ENCODE data around the gene CELSR1.

DNA sequence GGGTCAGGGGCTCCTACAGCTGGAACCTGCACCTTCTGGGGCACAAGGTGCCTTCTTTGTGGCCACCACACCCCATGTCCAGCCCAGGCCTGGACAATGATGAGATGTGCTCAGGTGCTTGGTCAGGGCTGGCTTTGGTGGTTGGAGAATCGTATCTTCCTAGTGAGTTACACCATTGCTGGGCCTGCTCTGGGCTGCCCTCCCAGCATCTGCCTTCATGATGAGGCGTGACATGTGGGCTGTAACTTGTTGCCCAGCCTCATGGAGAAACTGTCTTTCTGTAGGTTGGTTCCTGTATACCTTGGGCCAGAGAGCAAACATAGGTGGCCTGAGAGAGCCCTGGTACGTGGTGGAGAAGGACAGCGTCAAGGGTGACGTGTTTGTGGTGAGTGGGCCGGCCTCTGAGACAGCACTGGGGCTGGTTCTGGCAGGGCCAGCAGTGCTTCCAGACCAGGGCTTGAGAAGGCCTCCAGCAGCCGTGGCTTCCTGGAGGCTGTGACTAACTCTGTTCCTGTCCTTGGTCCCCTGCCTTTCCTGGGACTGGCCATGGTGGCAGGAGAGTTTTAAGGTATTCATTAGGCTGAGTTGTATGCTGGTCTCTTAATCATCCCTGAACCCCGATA is 183.8 kb downstream of the CELSR1 start:
- TF ChIP-seq POLR2A (IDR thresholded peaks at IDR 0.05; ENCODE audit: low read depth, low read length), result no peak
- no peak for TF ChIP-seq POLR2AphosphoS5 (IDR thresholded peaks at IDR 0.05; ENCODE audit: low read depth, low read length)

Data from GM12892 (cell line).